HepG2 (cell line): ENCODE measurements around the gene ARHGEF10L. TPM values are rescaled to one million over a fixed set of nuclear protein-coding genes. Genes with fewer than 3 reads are reported as not detected.

ENCODE experiments used
- ATAC-seq: fragments of 200-7000 bp; cut with Tn5 transposase; 3 replicates; pipeline ENCODE4 v1.9.1; 2020; ENCODE audit warnings: mild to moderate bottlenecking, moderate library complexity
- BruUV-seq: library from RNA; stranded (reverse); fragments of 400-500 nt; replicated peaks from 2 replicates; lab custom pipeline; 2021; lab: Mats Ljungman, UMichigan
- CTCF ChIA-PET: fragments of 300-600 bp; formaldehyde crosslinking; extraction: SDS; loops from one replicate; lab custom pipeline; 2021; ENCODE audit warnings: low total read pairs, inconsistent platforms, low intra/inter-chr PET ratio; lab: Yijun Ruan, JAX
- POLR2A ChIA-PET: fragments of 350-600 bp; sonication (Branson Sonifier 250); formaldehyde crosslinking; loops from one replicate; lab custom pipeline; 2020; ENCODE audit warnings: antibody characterized with exemption, inconsistent platforms; lab: Yijun Ruan, JAX
- DNase-seq: peaks from one replicate; pipeline ENCODE4 v3.0.0-alpha.2; 2015; ENCODE audit warnings: low spot score
- FAIRE-seq: peaks from 3 replicates; lab custom pipeline; 2011; peaks lifted over from hg19 to GRCh38; lab: Jason Lieb, UNC
- H2AFZ ChIP-seq: one replicate; pipeline ENCODE4 v1.6.1; 2011; ENCODE audit warnings: low read length, inconsistent platforms
- H3K27ac ChIP-seq: fragments of 300-600 bp; 3 replicates; pipeline ENCODE4 v1.8.0; 2011; ENCODE audit warnings: mixed run types, mild to moderate bottlenecking, mixed read lengths, low read length, inconsistent platforms; ENCODE audit not compliant: insufficient read depth; ENCODE audit errors: extremely low read length
- H3K27me3 ChIP-seq, 2 experiments: fragments of 200-600 bp in 1 of 2; 2 replicates in 1 of 2; 3 replicates in 1 of 2; pipeline versions ENCODE4 v1.6.0 to v1.8.0; 2011; ENCODE audit warnings: low read length in 2 of 2, mild to moderate bottlenecking in 2 of 2, moderate library complexity in 2 of 2, inconsistent platforms in 1 of 2; ENCODE audit not compliant: insufficient read depth in 2 of 2, control insufficient read depth in 1 of 2
- H3K36me3 ChIP-seq, 2 experiments: fragments of 200-600 bp in 1 of 2; replicated peaks in 1 of 2; 2 replicates in 1 of 2; 3 replicates in 1 of 2; pipeline versions ENCODE4 v1.5.1 to v1.8.0; 2011; ENCODE audit warnings: low read length in 2 of 2, inconsistent platforms in 1 of 2; ENCODE audit not compliant: insufficient read depth in 2 of 2, control insufficient read depth in 1 of 2
- H3K4me1 ChIP-seq: 2 replicates; pipeline ENCODE4 v1.5.1; 2012; ENCODE audit warnings: low read length, inconsistent platforms; ENCODE audit not compliant: insufficient read depth
- H3K4me2 ChIP-seq: 2 replicates; pipeline ENCODE4 v1.6.0; 2011; ENCODE audit warnings: low read depth, low read length, inconsistent platforms
- H3K4me3 ChIP-seq, 3 experiments: fragments of 200-600 bp in 1 of 3; sonication (generic), shearing (Covaris generic) in 1 of 3; replicated peaks in 1 of 3; 2 replicates each; pipeline ENCODE4 v1.5.1; 2011 to 2016; ENCODE audit warnings: low read length in 3 of 3, inconsistent platforms in 2 of 3, low read depth in 2 of 3, mild to moderate bottlenecking in 2 of 3, control low read depth in 1 of 3, mixed read lengths in 1 of 3; ENCODE audit not compliant: insufficient read depth in 1 of 3
- H3K79me2 ChIP-seq: one replicate; pipeline ENCODE4 v1.6.1; 2011; ENCODE audit warnings: low read length, inconsistent platforms; ENCODE audit not compliant: insufficient read depth
- H3K9ac ChIP-seq: 2 replicates; pipeline ENCODE4 v1.6.0; 2011; ENCODE audit warnings: mild to moderate bottlenecking, low read depth, low read length, inconsistent platforms; ENCODE audit not compliant: insufficient read depth
- H3K9me3 ChIP-seq: 2 replicates; pipeline ENCODE4 v1.5.1; 2012; ENCODE audit warnings: mild to moderate bottlenecking, low read length
- H4K20me1 ChIP-seq: 2 replicates; pipeline ENCODE4 v1.6.0; 2011; ENCODE audit warnings: inconsistent platforms, mild to moderate bottlenecking, low read length, moderate library complexity; ENCODE audit not compliant: insufficient read depth
- KDM5A ChIP-seq: fragments of 200-600 bp; sonication (generic); IDR thresholded peaks from 2 replicates; pipeline ENCODE4 v1.7.0; 2018; ENCODE audit warnings: antibody characterized with exemption, mild to moderate bottlenecking, low read length, borderline replicate concordance
- SIX4 ChIP-seq: sonication (generic); formaldehyde crosslinking; IDR thresholded peaks from 2 replicates; pipeline ENCODE4 v1.4.0; 2020; ENCODE audit warnings: missing genetic modification reagents
- ZNF709 ChIP-seq: sonication (generic); formaldehyde crosslinking; IDR thresholded peaks from 2 replicates; pipeline ENCODE4 v1.5.0; 2020; ENCODE audit warnings: mild to moderate bottlenecking, missing genetic modification reagents
- WGBS: methylation state at CpG from one replicate; pipeline ENCODE4 v1.1.6; 2017; ENCODE audit warnings: low lambda C conversion rate; 5-methylcytosine and 5-hydroxymethylcytosine counted together
- in situ Hi-C: cut with HindIII; loops from 2 replicates; pipeline ENCODE4 v1.10.0; 2017; ENCODE audit warnings: low pct_unique_long_range_greater_than_20kb; ENCODE audit not compliant: extremely low pct_ligation_motif_present
- intact Hi-C: fragments of 100-400 bp; cut with micrococcal nuclease; formaldehyde crosslinking; loops from one replicate; pipeline ENCODE4 v1.10.0; 2022; ENCODE audit not compliant: unreplicated experiment
- polyA plus RNA-seq, 8 experiments: library from polyadenylated mRNA; depleted of rRNA in 3 of 8; stranded (reverse) in 7 of 8; unstranded in 1 of 8; fragments of >200 nt; fragmentation: Illumina TruSeq in 4 of 8; extraction: Trizol in 4 of 8; gene quantifications; 2 replicates each; pipeline versions ENCODE4 v1.2.1 to v1.2.3, GENCODE V29; 2011 to 2016; ENCODE audit warnings: low read depth in 4 of 8, missing spikeins in 1 of 8, mixed read lengths in 1 of 8; ENCODE audit not compliant: insufficient read depth in 1 of 8
- total RNA-seq, 5 experiments: library from RNA; depleted of rRNA; stranded (reverse); fragments of >200 nt; fragmentation: Illumina TruSeq; extraction: Trizol; gene quantifications; 2 replicates each; pipeline ENCODE4 v1.2.3, GENCODE V29; 2016; ENCODE audit warnings: low read depth in 1 of 5
- TF ChIP-seq, protein P1 (sequence below): sonication (generic); formaldehyde crosslinking; IDR thresholded peaks from 2 replicates; pipeline ENCODE4 v1.4.0; 2020; ENCODE audit warnings: missing genetic modification reagents, low read depth, mild to moderate bottlenecking, borderline replicate concordance
- TF ChIP-seq, protein P2 (sequence below): IDR thresholded peaks from 2 replicates; pipeline ENCODE4 v1.6.1; 2016; ENCODE audit warnings: missing compliant biosample characterization, missing genetic modification reagents, borderline replicate concordance
- TF ChIP-seq, protein P3 (sequence below): sonication (generic); formaldehyde crosslinking; IDR thresholded peaks from 2 replicates; pipeline ENCODE4 v1.8.0; 2022; ENCODE audit warnings: mild to moderate bottlenecking, missing genetic modification reagents, moderate library complexity

The ARHGEF10L gene
- total and polyA plus RNA-seq, 2 of the 13 experiments (the other 11 are each of a cell fraction or from before 2014, with no cell fraction given), result 46.5 to 78.3 TPM

DNA sequence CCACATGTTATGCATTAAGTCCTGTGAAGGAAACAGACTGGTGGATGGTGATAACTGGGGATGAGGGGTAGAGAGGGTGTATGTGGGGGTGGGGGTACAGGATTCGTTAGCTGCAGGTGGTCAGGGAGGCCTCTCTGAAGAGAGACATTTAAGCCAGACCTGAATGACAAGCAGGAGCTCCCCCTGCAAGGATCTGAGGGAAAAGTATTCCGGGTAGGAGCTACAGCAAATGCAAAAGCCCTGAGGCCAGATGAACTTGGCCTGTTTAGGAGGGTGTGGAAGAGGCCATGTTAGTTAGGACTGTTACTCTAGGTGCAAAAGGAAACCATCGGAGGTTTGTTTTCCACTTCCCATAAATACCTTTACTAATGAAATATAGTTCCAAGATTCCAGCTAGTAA lies 9.9 kb downstream of the ARHGEF10L start:
- DNase-seq (no peak), FAIRE-seq (no peak), ATAC-seq (no peak)
- H3K9ac ChIP-seq, result no peak overlapping the region
- peaks cover 17% of the 10 kb centered on the region for H3K4me1 ChIP-seq
- intact Hi-C loops (no loop called here), in situ Hi-C loops (no loop called here)
- no peaks in the 10 kb centered on the region; a peak in 1 of 5 replicates for H3K27me3 ChIP-seq
- CTCF ChIA-PET, result no interaction called here
- 87% methylated on average over 3 of the region's 3 CpGs for WGBS
- POLR2A ChIA-PET, result interaction anchor here (0.6 kb wide), 1 partner anchor 27 kb away, joined by 3 read pairs; no protein-coding TSS in a partner anchor
- TF ChIP-seq, protein P1, sequence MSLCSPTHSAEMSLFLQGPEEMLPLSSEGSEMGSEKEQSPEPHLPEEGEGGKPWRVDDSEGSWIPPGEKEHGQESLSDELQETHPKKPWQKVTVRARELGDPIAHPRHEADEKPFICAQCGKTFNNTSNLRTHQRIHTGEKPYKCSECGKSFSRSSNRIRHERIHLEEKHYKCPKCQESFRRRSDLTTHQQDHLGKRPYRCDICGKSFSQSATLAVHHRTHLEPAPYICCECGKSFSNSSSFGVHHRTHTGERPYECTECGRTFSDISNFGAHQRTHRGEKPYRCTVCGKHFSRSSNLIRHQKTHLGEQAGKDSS, result no peak
- TF ChIP-seq KDM5A (no peak), SIX4 (CRISPR knock-in tag) (no peak), ZNF709 (CRISPR knock-in tag) (no peak)
- TF ChIP-seq, protein P2, sequence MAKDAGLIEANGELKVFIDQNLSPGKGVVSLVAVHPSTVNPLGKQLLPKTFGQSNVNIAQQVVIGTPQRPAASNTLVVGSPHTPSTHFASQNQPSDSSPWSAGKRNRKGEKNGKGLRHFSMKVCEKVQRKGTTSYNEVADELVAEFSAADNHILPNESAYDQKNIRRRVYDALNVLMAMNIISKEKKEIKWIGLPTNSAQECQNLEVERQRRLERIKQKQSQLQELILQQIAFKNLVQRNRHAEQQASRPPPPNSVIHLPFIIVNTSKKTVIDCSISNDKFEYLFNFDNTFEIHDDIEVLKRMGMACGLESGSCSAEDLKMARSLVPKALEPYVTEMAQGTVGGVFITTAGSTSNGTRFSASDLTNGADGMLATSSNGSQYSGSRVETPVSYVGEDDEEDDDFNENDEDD (CRISPR knock-in tag), result no peak
- TF ChIP-seq, protein P3, sequence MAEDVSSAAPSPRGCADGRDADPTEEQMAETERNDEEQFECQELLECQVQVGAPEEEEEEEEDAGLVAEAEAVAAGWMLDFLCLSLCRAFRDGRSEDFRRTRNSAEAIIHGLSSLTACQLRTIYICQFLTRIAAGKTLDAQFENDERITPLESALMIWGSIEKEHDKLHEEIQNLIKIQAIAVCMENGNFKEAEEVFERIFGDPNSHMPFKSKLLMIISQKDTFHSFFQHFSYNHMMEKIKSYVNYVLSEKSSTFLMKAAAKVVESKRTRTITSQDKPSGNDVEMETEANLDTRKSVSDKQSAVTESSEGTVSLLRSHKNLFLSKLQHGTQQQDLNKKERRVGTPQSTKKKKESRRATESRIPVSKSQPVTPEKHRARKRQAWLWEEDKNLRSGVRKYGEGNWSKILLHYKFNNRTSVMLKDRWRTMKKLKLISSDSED (CRISPR knock-in tag), result no peak
- BruUV-seq, result no TSS peak
- no peaks in the 10 kb centered on the region for H4K20me1 ChIP-seq
- H2AFZ ChIP-seq, result no peak overlapping the region
- H3K4me2 ChIP-seq, result no peak overlapping the region
- H3K36me3 ChIP-seq, result no peaks in the 10 kb centered on the region
- H3K79me2 ChIP-seq, result no peaks in the 10 kb centered on the region
- no peak overlapping the region for H3K27ac ChIP-seq
- no peaks in the 10 kb centered on the region for H3K9me3 ChIP-seq
- no peak overlapping the region for H3K4me3 ChIP-seq
